Keratinocyte (primary cell): Measurements from ENCODE around the gene GTF3C4.

Source experiments
- EZH2 ChIP-seq: IDR thresholded peaks from one replicate; pipeline ENCODE4 v1.6.1; 2012; ENCODE audit warnings: inconsistent platforms, mild to moderate bottlenecking, low read length, moderate library complexity
- TF ChIP-seq, protein P1 (sequence below), 3 experiments: IDR thresholded peaks in 1 of 3; conservative IDR thresholded peaks in 1 of 3; optimal IDR thresholded peaks in 1 of 3; 2 replicates in 2 of 3; 3 replicates in 1 of 3; pipeline versions ENCODE3 to v1.5.1; 2011; ENCODE audit warnings: low read length in 3 of 3, mild to moderate bottlenecking in 3 of 3, moderate library complexity in 2 of 3, control low read depth in 1 of 3, inconsistent platforms in 1 of 3; ENCODE audit not compliant: insufficient read depth in 2 of 3; ENCODE audit errors: extremely low read depth in 1 of 3

DNA sequence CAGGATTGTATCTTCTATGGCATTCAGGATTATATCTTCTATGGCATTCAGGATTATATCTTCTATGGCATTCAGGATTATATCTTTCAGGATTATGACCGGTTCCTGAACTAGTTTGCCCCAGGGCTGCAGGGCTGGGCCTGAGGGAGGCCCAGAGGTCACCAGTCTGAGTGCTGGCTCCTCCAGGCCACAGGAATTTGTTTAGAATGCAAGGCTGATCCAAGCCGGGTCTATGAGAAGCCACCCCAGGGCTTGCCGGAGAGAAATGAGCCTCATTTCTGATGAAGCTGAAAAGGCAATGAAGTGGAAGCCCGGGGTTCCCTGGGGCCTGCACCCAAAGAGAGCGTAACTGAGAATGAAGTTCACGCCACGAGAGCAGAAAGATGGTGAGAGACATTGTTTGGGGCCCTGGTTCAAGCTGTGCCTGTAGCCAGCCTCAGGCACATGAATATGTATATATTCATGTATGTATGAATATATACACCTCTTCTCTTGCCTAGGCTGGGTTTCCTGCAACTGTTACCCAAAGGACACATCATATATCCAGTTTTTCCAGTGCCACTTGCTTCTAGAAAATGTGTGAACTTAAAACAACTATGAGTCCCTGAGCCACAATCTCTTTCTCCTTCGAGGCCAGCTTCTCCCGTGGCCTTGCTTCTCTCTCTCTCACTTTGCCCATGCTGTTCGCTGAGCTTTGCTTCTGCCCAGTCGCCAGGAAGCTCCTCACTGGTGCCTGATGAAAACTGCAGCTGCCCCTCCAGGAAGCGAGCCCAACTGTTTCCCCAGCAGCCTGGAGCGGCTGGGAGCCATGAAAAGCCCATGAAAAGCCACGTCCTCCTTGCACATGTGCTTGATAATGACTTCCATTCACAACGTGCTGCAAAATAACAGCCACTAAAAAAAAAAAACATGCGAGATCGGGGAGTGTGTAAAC is 62.3 kb downstream of the GTF3C4 start:
- TF ChIP-seq, protein P1, sequence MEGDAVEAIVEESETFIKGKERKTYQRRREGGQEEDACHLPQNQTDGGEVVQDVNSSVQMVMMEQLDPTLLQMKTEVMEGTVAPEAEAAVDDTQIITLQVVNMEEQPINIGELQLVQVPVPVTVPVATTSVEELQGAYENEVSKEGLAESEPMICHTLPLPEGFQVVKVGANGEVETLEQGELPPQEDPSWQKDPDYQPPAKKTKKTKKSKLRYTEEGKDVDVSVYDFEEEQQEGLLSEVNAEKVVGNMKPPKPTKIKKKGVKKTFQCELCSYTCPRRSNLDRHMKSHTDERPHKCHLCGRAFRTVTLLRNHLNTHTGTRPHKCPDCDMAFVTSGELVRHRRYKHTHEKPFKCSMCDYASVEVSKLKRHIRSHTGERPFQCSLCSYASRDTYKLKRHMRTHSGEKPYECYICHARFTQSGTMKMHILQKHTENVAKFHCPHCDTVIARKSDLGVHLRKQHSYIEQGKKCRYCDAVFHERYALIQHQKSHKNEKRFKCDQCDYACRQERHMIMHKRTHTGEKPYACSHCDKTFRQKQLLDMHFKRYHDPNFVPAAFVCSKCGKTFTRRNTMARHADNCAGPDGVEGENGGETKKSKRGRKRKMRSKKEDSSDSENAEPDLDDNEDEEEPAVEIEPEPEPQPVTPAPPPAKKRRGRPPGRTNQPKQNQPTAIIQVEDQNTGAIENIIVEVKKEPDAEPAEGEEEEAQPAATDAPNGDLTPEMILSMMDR (optimal IDR thresholded peaks at IDR 0.05 in 1 of 3, IDR thresholded peaks at IDR 0.05 in 1 of 3, conservative IDR thresholded peaks at IDR 0.05 in 1 of 3; ENCODE audit: extremely low read depth in 1 of 3, insufficient read depth in 2 of 3, low read length in 3 of 3), result no peak
- no peak for TF ChIP-seq EZH2
